ENCODE measurements around the gene CD74. TPM values are rescaled to one million over a fixed set of nuclear protein-coding genes. Genes with fewer than 3 reads are reported as not detected.

The CD74 gene
- total RNA-seq, 1 experiment from 2014 or later = 19.5 TPM

GRCh38 chr5:150436141-150436680, 23.5 kb upstream of the CD74 start:
- H3K9me3 ChIP-seq (ENCODE audit: control insufficient read depth, low read depth, low read length) = no peaks in the 10 kb centered on the region
- H2BK5ac ChIP-seq (ENCODE audit: insufficient read length, low read length) = no peak overlapping the region
- peak; percentile 92 for DNase-seq
- H3K27me3 Mint-ChIP-seq (ENCODE audit: low read depth) = peaks cover 3% of the 10 kb centered on the region
- H3K27ac ChIP-seq (ENCODE audit: insufficient read length, low read depth, low read length) = no peak overlapping the region
- H3K56ac ChIP-seq (ENCODE audit: insufficient read length, low read depth, low read length) = no peak overlapping the region
- H2AFZ ChIP-seq (ENCODE audit: low read length) = no peak overlapping the region
- no peak overlapping the region for H3K18ac ChIP-seq (ENCODE audit: insufficient read length, low read depth, low read length)
- no peak overlapping the region for H3K4me2 ChIP-seq (ENCODE audit: insufficient read depth, insufficient read length, low read length)
- peak overlapping the region in 2 of 3 experiments; percentile 31 to 78; a peak in 1 of 7 replicates for H3K27ac Mint-ChIP-seq
- no peaks in the 10 kb centered on the region for H3K23me2 ChIP-seq (ENCODE audit: insufficient read length, low read depth, low read length, poor library complexity, severe bottlenecking)
- no peak overlapping the region for H3K9ac ChIP-seq (ENCODE audit: extremely low read depth, insufficient read length, low read length)
- no peak overlapping the region for H4K8ac ChIP-seq (replicated peaks; ENCODE audit: insufficient read length, low read depth, low read length)
- no peak overlapping the region for H2BK15ac ChIP-seq (ENCODE audit: low read depth, low read length)
- H2BK12ac ChIP-seq (ENCODE audit: insufficient read length, low read depth, low read length) = no peak overlapping the region
- no peak overlapping the region for H3K23ac ChIP-seq (ENCODE audit: insufficient read length, low read depth, low read length)
- TF ChIP-seq CTCF (conservative IDR thresholded peaks at IDR 0.05) = peak; percentile 93
- no peaks in the 10 kb centered on the region for H3K4me1 ChIP-seq (ENCODE audit: insufficient read depth, low read length)
- no peak overlapping the region for H3K14ac ChIP-seq (ENCODE audit: insufficient read depth, low read length)
- H3K27me3 ChIP-seq (ENCODE audit: insufficient read depth, low read length) = no peaks in the 10 kb centered on the region
- WGBS (ENCODE audit: extremely low coverage, insufficient read length, low lambda C conversion rate) = no CpG with 5 or more reads among the region's 13 CpGs
- H3K9me3 Mint-ChIP-seq = no peaks in the 10 kb centered on the region
- H4K20me1 ChIP-seq (ENCODE audit: control insufficient read depth, insufficient read depth, insufficient read length) = no peaks in the 10 kb centered on the region
- H2AK5ac ChIP-seq (ENCODE audit: insufficient read length, low read length) = no peak overlapping the region
- no peaks in the 10 kb centered on the region for H3K79me1 ChIP-seq (ENCODE audit: insufficient read depth, low read depth, low read length, poor library complexity, severe bottlenecking)
- no peak overlapping the region for H3T11ph ChIP-seq (ENCODE audit: low read length)
- no peak overlapping the region for H4K91ac ChIP-seq (ENCODE audit: insufficient read length, low read depth, low read length)
- H4K5ac ChIP-seq (ENCODE audit: insufficient read length, low read depth, low read length) = no peak overlapping the region
- no peak overlapping the region for H2BK120ac ChIP-seq (ENCODE audit: low read depth, low read length, poor library complexity, severe bottlenecking)
- no peak overlapping the region for H3K4ac ChIP-seq (ENCODE audit: low read depth, low read length)
- peaks cover 7% of the 10 kb centered on the region in 2 experiments for H3K4me1 Mint-ChIP-seq
- no peaks in the 10 kb centered on the region for H3K36me3 Mint-ChIP-seq (ENCODE audit: insufficient read depth in 1 of 3, low read depth in 3 of 3)
- no peak overlapping the region for H2BK20ac ChIP-seq (ENCODE audit: low read depth, low read length, poor library complexity, severe bottlenecking)
- no peaks in the 10 kb centered on the region for H3K79me2 ChIP-seq (ENCODE audit: insufficient read depth, low read length)
- H3K4me3 Mint-ChIP-seq = no peak overlapping the region; a peak in 1 of 5 replicates
